HG03103 (cell line): ENCODE measurements around the gene GNAT1.
"Not testable (repeated sequence)": the region's sequence is repeated elsewhere in the genome, so short reads cannot be mapped to it uniquely, and the experiment has no call there.

Experiments used
- ATAC-seq: cut with Tn5 transposase; IDR thresholded peaks from one replicate; pipeline ENCODE4 v1.9.1; 2021; ENCODE audit warnings: low read depth; ENCODE audit not compliant: unreplicated experiment

Gene GNAT1

DNA sequence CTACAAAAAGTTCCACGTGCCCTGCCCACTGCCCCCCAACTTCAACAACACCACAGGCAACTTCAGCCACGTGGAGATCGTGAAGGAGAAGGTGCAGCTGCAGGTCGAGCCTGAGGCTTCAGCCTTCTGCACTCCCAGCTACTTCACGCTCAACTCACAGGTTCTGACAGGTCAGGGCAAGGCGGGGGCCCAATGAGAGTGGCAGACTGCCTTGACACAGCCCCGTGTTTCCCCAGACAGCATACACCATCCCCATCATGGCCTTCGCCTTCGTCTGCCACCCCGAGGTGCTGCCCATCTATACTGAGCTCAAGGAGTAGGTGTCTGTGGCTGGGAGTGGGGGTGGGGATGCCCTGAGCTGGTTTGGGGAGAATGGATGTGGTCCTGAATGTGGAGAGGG, 26.3 kb downstream of the GNAT1 start:
- no peak for ATAC-seq

DNA sequence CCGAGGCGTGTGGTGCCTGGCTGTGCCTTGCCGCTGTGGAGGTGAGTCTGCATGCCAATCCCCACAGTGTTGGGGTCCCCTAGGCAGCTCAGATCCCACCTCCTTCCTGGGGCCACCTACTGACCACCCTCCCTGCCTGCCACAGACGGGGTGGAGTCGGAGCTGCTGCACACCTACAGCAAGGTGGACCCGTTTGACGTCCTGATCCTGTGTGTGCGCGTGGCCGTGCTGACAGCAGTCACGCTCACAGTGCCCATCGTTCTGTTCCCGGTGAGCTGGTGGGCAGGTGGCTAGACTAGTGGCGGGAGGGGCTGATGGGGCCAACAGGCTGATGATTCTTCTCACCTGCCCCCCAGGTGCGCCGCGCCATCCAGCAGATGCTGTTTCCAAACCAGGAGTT, 27.0 kb downstream of the GNAT1 start:
- no peak for ATAC-seq

DNA sequence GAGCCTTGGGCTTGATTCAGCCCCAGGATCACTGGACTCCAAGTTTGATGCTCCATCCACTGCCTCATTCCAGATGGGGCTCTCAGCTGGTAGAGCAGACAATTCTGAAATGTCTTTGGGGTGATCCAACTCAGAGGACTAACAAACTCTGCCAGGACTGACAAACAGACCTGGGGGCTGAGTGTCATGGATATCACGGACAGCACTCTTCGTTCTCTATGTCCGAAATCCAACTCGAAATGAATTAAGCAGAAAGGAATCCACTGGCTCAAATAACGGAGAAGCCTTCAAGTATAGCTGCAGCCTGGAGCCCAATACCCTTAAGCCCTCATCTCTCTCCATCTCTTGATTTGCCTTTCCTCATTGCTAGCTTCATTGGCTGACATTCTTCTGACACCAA, 27.9 kb downstream of the GNAT1 start:
- ATAC-seq, result no peak

DNA sequence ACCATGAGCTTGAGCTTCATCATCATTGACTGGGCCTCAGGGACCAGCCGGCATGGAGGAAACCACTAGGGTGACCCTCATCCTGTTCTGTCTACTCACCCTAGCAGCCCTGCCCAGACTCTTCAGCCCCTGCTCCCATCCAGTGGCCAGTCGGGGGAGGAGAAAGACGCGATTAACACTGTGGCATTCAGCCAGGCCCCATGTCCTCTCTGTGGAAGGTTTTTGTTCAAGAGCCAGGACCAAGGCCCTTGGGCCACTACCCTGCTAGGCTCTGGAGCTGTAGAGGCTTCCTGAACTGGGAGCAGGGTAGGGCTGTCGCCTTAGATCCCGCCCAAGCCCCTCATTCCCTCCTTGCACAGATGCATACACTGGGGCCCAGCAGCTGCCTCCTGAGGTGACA, 28.7 kb downstream of the GNAT1 start:
- no peak for ATAC-seq

DNA sequence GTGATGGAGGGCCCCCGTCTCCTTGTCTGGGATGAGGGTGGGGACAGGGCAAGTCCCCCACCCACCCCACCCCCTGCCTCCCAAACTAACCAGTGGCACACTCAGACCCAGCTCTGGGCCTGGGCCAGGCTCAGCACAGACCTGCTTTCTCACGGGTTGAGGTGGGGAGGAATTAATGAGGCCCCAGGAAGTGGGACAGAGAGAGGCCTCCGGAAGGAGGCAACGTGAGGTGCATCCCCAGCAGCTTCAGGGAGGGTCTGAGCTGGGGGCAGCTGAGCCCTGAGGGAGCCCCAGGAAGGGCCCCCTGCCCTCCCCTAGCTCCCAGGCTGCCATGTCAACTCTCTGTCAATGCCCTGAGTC, 29.6 kb downstream of the GNAT1 start:
- ATAC-seq, result no peak

DNA sequence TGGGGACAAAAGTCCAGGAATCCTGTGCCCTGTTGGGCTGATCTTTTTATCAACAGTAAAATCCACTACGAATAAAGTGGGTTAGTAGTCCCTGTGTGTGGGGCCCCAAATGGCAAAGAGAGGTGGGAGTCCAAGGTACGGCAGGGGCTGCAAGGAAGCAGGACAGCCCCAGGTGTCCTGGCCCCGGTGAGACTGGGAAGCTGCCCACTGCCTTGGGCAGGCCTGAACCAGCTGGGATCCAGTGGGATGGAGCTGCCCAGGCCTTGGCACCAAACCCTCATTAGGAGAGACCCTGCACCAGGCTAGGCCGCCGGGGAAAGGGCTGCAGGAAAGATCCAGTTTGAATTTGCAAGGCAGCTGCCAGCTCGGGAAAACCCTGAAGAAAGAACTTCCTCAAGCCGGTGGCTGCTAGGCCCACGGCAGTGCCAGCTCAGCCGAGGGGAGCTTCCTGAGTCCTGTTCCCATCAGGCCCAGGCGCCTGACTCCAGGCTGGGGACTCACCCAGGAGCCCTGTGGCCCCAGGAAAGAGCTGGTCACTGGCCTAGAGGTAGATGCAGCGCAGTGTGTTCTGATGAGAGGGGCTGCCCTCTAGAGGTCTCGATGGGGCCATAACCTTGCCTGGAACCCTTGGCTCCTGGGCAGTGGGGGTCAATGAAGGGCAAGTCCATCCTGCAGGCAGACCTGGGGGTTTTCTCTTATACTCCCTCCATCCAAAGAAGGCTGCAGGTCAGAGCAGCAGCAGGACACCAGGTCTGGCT, 30.2 kb downstream of the GNAT1 start:
- no peak for ATAC-seq

DNA sequence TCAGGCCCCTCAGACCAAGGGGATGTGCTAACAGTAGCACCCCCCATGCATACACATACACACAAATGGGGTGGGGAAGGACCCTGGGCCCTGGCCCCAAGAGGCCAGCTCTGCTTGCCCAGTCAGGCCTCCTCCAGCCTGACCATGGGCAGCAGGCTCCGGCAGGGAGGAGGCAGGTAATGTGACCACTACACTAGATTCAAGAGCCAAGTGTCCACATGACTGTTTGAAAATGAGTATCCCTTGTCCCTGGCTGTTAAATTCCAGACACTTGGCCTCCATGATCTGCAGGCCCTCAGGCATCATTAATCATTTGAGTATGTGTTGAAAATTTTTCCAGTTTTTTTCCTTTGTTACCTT, 30.7 kb downstream of the GNAT1 start:
- ATAC-seq, result no peak

DNA sequence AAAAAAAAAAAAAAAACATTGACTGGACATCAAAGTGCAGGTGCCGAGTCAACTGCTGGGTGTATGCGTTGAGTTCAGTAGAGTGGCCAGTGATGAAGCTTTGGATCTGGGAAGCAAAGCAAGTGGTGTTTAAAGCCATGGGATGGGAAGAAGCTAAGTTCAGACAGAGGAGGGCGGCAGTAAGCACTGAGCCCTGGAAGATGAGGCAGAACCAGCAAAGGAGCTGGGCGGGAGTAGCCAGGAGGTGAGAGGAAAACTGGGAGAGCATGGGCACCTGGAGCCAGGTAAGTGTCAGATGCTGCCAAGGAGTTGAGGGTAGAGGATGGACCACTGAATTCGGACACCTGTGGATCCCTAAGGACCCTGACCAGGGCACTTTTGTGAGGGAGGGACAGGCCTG, 33.2 kb downstream of the GNAT1 start:
- no peak for ATAC-seq

DNA sequence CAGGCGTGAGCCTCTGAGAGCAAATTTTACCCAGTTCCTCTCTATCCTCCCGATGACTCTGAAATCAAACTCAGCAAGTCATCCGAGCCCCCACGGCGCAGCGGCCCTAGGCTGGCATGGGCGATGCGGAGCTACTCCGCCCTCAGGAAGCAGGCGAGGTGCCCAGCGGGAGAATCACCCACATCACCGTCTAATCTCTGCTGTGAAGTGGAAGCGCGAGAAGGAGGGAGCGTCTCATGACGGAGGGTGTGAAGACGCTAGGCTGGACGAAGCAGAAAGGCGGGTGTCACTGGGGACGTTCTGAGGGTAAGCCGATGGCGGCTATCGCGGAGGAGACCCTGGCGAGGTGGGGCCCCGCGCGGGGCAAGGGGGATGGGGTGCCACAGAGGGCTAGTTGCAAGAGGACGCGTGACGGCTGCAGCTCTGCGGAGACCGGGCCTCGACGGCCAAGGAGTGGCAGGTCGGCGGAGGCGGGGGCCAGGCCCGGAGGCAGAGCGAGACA, 35.5 kb downstream of the GNAT1 start:
- peak; percentile 5 for ATAC-seq

DNA sequence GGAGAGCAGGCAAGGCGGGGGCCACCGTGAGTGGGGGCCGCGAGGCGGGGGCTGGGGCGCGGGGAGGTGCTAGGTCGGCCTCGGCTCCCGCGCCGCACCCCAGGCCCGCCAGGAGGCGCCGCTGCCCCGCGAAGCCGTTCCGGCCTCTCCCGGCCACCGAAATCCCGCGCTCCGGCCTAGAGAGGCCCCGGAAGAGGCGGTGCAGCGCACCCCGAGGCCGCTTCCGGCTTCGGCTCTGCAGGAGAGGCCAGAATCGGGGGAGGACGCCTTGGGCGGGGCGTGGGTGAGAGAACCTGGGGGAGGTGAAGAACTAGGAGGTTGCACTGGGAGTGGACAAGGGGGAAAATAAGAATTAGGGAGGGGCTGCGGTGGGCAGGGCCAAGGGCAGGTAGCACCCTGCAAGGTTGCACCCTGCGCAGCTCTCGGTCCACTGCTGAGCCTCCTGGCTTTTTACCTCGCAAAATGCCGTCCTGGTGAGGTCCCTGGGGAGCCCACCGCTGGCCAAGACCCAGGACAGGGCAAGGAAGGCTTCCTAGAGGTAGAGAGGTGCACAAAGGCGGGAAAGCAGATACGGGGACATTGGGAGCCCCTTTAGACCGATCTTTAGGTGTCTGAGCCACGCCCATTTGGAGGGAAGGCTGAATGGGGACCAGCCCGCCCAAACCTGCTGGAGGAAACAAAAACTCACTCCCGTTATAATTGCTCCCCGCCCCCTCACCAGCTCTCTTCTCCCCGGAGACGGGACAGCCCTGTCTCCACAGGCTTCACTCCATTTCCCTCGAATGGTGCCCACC, 36.2 kb downstream of the GNAT1 start:
- ATAC-seq, result peak; percentile 75

DNA sequence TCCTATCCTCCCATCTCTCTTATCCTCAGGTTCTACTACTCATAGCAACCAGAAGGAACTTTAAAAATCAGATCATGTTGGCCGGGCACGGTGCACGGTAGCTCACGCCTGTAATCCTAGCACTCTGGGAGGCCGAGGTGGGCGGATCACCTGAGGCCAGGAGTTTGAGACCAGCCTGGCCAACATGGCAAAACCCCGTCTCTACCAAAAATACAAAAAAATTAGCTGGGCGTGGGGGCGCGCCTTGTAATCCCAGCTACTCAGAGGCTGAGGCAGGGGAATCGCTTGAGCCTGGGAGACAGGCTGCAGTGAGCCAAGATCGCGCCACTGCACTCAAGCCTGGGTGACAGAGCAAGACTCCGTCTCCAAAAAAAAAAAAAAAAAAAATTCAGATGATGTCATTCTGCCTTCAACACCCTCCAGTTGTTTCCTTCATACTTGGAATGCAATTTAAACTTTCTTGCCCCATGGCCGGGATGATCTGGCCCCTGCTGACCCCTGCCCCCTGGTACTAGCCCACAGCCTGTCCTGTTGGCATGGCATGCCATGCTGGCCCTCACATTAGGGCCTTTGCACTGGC, 36.9 kb downstream of the GNAT1 start:
- not testable (repeated sequence) for ATAC-seq

DNA sequence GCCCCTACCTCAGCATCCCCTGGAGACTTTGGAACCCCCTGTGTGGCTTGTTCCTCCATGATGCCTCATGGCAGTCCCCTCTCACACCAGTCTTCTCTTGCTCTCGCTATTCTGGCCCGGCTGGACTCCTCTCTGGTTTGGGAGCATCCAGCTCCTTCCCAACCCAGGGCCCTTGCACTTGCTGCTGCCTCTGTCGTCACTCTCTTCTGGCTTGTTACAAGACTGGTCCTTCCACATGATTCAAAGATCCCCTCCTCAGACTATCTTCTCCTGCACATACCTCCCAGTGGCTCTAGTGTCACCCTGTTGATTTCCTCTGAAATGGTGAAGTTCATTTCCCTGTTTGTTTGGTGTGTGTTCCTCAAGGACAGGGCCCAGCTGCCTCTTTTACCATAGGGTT, 38.1 kb downstream of the GNAT1 start:
- ATAC-seq, result no peak

DNA sequence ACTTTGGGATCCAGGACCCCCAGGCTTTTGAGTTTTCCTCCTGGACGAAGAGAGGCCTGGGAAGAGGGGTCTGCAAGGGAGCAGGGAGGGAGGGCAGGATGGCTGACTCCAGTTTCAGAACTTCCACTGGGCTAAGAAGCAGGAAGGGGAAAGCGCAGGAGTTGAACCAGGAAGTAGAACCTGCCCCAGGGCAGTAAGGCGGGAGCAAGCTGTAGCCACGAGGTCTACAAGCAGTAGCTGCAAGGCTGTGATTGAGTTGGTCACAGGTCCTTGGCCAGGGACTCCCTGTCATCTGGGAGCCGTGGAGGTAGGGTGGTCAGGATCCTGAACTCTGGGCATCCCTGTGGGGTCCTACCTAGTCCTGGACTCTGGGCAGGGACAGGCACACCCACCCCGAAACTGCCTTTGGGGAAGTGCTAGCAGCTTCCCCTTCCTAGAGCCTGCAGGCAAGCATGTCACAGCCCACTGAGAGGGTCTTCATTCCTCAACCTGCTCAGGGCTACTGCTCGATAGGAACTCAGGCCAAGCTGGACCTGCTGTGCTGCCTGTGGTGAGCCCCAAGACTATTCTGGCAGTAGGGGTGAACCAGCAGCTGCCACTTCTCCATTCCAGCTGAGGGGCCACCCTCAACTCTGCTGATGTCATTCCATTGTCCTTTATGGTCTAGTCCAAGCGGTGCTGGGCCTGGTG, 38.8 kb downstream of the GNAT1 start:
- ATAC-seq, result no peak

DNA sequence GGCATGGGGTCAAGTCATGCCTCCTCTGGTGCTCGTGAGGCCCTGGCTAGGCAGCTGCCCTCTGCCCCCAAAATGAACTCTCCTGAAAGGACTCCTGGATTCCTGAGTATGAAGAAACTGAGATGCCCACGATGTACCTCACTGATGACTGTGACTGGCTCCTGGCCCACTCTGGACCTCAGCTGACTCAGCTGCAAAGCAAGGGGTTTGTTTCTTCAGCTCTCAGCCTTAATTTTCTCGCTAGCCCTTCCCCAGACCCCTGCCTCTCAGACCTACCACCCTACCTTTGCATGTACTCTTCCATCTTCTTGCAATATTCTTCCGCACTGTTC, 39.4 kb downstream of the GNAT1 start:
- ATAC-seq, result no peak

DNA sequence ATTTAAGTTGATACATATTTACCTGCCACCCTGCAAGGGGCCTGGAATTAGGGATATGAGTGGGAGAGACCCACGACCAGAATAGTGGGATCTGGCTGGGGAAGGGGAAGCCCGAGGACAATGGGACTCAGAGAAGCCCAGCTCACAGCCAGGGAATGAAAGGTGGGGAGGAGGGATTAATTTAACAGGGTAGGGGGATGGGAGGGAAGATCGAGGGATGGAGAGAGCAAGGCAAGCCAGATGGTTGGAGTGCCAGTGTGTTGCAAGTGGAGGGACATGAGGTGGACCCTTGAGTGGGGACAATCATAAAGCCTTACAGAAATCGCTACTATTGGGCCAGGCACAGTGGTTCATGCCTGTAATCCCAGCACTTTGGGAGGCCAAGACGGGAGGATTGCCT, 40.2 kb downstream of the GNAT1 start:
- ATAC-seq, result no peak

DNA sequence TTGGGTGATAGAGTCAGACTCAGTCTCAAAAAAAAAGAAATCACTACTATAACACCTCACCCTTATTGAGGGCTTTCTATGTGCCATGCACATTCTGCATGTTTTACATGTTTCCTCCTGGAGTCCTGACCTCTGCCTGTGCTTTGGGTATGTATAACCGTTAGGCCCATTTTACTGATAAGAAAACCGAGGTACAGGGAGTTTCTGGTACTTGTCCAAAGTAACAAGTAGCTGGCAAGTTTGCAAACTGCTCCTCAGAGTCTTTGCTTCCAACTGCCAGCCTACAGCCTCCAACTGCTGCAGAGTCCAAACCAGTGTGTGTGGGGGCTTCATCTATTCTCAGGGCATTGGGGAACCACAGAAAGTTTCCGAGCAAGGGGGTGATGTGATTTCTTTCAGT, 40.9 kb downstream of the GNAT1 start:
- ATAC-seq, result no peak

DNA sequence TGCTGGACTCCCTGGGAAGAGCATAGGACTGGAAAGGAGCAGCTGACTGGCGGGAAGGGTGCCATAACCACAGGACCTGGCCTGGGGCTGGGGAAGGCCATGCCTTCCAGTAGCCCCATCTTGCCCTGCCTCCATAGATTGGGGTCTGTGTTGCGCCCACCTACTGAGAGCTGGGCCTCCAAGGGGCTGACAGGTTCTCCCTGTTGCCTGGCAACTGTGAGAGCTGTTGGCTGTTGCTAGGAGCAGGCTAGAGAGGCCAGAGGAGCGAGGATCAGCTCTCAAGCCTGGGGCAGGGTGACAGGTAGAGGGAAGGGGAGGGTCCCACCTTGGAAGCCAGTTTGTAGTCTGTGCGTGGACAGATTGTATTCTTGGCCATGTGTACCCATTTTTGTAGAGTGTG, 41.8 kb downstream of the GNAT1 start:
- no peak for ATAC-seq

DNA sequence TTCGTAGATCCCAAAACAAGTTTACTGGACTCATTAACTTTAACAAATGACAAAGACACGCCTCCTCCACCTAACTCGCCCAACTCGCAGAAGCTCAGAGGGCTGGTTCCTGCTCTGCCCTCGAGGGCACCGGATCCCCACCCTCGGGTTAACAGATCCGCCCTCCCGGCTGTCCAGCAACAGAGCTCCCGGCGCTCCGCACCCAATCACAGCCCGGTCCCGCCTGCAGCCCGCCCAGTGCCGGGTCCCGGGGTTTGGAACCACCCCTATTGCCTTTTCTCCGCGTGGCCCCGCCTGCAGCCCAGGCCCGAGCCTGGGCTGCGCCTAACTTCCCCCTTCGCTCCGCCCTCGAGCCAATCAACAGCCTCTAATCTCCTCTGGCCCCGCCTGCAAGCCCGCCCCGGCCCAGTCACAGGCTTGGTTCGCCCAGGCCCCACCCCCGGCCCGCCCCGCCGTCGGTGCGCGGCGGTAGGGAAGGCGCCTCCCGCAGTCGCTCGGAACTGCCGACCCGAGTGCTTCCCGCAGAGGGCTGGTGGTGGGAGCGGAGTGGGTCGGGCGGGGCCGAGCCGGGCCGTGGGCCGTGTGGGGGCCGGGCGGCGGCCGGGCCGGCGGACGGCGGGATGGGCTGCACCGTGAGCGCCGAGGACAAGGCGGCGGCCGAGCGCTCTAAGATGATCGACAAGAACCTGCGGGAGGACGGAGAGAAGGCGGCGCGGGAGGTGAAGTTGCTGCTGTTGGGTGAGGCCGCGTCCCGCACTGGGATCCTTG, 44.5 kb downstream of the GNAT1 start, which contains the start of gene GNAI2:
GNAI2 (plus strand) TSS at position 489 of the 768 bp plus-strand sequence; CDS start at position 621, 132 bp downstream.
- ATAC-seq, result peak; percentile 87

DNA sequence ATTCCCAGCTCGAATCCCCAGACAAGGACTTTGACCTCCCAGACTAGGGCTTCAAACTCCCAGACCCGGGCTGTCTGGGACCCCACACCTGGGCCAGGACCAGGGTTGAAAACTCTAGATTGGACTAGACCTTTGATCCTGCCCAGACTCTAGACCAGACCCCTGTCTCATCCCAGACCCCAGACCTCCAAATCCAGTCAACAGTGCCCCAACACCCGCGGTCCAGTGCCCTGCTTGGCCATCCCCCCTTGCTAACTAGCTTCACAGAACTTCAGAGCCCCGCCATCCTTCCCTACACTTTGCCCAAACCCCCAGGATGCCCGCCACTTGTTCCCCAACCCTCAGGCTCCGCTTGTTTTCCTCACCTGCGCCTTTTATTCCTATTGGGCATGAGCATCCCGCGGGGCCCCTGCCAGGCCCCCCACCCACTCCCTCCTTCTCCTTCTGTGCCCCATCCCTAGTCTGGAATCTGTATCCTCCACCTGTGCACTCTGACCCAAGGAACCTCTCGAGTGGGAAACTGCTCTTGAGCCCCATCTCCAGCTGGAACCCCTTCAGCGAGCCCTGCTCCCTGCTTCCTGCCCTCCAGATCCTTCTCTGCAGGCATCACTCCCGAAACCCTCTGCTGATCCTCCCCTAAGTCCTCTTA, 45.2 kb downstream of the GNAT1 start:
- ATAC-seq, result no peak

DNA sequence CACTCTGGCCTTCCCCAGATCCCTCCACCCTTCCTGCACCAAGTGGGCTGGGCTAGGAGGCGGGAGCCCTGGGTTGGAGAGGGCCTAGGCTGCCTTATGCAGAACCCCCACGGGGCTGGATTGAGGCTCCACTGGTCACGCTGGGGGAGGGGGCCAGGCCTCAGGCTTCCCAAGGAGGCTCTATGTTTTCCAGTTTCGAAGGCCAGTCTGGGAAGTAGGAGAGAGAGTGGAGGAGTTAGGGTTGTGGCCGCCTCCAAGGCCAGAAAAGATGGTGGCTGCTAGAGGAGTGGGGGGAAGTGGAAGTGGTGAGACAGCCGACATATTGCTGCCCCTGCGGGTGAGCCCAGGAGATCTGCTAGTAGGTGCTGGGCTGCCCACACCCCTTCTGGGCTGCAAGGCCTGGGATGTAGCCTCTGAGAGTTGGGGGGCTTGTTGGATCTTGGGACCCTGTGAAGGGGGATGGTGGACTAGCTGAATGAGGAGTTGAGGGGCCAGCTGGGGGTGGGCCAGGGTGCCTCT, 45.8 kb downstream of the GNAT1 start:
- ATAC-seq, result no peak
